Fibroblast of skin of left biceps (primary cell): Measurements from ENCODE around the gene SKOR1.

Experiments used
- DNase-seq, 2 experiments: peaks; one replicate each; pipeline ENCODE4 v3.0.0-alpha.2; 2013; ENCODE audit warnings: low read depth in 2 of 2

The SKOR1 gene

GRCh38 chr15:67824976-67825880, at the start of gene SKOR1:
Gene SKOR1, plus strand, starts transcription at chr15:67825509. Its CDS starts 94 bp downstream, at chr15:67825603.
- no peak for DNase-seq

- DNase-seq: no peak
Observed at GRCh38 chr15:67775998-67776397, 49.3 kb upstream of the SKOR1 start.

GRCh38 chr15:67776600-67776999, 48.7 kb upstream of the SKOR1 start:
- DNase-seq: no peak

GRCh38 chr15:67777071-67777470, 48.2 kb upstream of the SKOR1 start:
- DNase-seq: no peak

- DNase-seq: no peak
Observed at GRCh38 chr15:67777773-67778172, 47.5 kb upstream of the SKOR1 start.

- DNase-seq: no peak
Observed at GRCh38 chr15:67778968-67779548, 46.3 kb upstream of the SKOR1 start.

GRCh38 chr15:67779549-67780111, 45.7 kb upstream of the SKOR1 start:
- DNase-seq: no peak

GRCh38 chr15:67781061-67781460, 44.2 kb upstream of the SKOR1 start:
- no peak for DNase-seq

GRCh38 chr15:67781907-67782690, 43.2 kb upstream of the SKOR1 start:
- no peak for DNase-seq

GRCh38 chr15:67782691-67782991, 42.7 kb upstream of the SKOR1 start:
- DNase-seq: no peak

- DNase-seq: no peak
Observed at GRCh38 chr15:67783303-67783702, 42.0 kb upstream of the SKOR1 start.

GRCh38 chr15:67784090-67784781, 41.1 kb upstream of the SKOR1 start:
- DNase-seq: no peak

- DNase-seq: no peak
Observed at GRCh38 chr15:67784856-67785430, 40.4 kb upstream of the SKOR1 start.

- no peak for DNase-seq
Observed at GRCh38 chr15:67785431-67785830, 39.9 kb upstream of the SKOR1 start.

- DNase-seq: no peak
Observed at GRCh38 chr15:67786646-67787045, 38.7 kb upstream of the SKOR1 start.

GRCh38 chr15:67788986-67789385, 36.3 kb upstream of the SKOR1 start:
- no peak for DNase-seq

- no peak for DNase-seq
Observed at GRCh38 chr15:67790610-67791319, 34.5 kb upstream of the SKOR1 start.

GRCh38 chr15:67792250-67792942, 32.9 kb upstream of the SKOR1 start:
- no peak for DNase-seq

- no peak for DNase-seq
Observed at GRCh38 chr15:67794832-67795574, 30.3 kb upstream of the SKOR1 start.
